22Rv1 (cell line): ENCODE measurements around the gene TWSG1.
"Not testable (repeated sequence)": the region's sequence is repeated elsewhere in the genome, so short reads cannot be mapped to it uniquely, and the experiment has no call there.

Experiments used
- H3K27ac ChIP-seq: fragments of 450-650 bp; 2 replicates; pipeline ENCODE4 v1.5.1; 2017
- ZFX ChIP-seq: fragments of 450-650 bp; IDR thresholded peaks from 2 replicates; pipeline ENCODE4 v1.6.1; 2017; ENCODE audit warnings: antibody characterized with exemption, borderline replicate concordance
- TF ChIP-seq, protein P1 (sequence below): fragments of 450-650 bp; IDR thresholded peaks from 2 replicates; pipeline ENCODE4 v1.5.1; 2017; ENCODE audit warnings: mild to moderate bottlenecking

Gene TWSG1

DNA sequence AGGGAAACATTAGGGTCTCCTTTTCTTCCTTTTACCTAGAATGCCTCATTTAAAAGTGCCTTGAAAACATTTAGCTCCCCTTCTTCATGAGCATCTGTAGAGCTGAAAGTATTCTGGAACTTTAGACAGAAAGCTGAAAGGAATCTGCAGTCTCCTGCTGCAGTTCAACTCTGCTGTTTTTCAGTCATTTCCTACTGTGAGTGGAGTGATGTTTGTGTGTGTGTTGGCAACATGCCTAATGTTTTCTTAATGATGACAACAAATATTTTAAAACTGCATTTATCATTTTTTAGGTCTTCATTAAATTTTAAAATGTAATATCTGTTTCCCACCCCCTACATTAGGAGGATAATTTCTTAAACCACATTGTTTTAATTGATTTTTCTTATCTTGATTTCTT is 66.6 kb downstream of the TWSG1 start:
- H3K27ac ChIP-seq = no peak overlapping the region
- no peak for TF ChIP-seq ZFX
- TF ChIP-seq, protein P1, sequence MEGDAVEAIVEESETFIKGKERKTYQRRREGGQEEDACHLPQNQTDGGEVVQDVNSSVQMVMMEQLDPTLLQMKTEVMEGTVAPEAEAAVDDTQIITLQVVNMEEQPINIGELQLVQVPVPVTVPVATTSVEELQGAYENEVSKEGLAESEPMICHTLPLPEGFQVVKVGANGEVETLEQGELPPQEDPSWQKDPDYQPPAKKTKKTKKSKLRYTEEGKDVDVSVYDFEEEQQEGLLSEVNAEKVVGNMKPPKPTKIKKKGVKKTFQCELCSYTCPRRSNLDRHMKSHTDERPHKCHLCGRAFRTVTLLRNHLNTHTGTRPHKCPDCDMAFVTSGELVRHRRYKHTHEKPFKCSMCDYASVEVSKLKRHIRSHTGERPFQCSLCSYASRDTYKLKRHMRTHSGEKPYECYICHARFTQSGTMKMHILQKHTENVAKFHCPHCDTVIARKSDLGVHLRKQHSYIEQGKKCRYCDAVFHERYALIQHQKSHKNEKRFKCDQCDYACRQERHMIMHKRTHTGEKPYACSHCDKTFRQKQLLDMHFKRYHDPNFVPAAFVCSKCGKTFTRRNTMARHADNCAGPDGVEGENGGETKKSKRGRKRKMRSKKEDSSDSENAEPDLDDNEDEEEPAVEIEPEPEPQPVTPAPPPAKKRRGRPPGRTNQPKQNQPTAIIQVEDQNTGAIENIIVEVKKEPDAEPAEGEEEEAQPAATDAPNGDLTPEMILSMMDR = no peak

DNA sequence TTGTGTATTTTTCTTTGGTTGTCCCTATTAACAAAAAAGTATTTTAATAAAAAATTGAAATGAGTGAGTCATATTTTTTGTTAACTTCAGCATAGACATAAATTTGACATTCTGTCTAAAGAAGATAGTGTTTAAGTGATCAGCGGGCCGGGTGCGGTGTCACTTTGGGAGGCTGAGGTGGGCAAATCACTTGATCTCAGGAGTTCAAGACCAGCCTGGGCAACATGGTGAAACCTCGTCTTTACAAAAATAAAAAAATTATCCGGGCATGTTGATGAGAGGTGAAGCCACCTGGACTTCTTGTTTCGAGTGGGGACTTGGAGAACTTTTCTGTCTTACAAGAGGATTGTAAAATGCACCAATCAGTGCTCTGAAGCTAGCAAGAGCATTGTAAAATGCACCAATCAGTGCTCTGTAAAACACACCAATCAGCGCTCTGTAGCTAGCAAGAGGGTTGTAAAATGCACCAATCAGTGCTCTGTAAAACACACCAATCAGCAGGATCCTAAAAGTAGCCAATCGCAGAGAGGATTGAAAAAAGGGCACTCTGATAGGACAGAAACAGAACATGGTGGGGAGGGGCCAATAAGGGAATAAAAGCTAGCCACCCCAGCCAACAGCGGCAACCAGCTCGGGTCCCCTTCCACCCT is 67.9 kb downstream of the TWSG1 start:
- H3K27ac ChIP-seq = not testable (repeated sequence)

DNA sequence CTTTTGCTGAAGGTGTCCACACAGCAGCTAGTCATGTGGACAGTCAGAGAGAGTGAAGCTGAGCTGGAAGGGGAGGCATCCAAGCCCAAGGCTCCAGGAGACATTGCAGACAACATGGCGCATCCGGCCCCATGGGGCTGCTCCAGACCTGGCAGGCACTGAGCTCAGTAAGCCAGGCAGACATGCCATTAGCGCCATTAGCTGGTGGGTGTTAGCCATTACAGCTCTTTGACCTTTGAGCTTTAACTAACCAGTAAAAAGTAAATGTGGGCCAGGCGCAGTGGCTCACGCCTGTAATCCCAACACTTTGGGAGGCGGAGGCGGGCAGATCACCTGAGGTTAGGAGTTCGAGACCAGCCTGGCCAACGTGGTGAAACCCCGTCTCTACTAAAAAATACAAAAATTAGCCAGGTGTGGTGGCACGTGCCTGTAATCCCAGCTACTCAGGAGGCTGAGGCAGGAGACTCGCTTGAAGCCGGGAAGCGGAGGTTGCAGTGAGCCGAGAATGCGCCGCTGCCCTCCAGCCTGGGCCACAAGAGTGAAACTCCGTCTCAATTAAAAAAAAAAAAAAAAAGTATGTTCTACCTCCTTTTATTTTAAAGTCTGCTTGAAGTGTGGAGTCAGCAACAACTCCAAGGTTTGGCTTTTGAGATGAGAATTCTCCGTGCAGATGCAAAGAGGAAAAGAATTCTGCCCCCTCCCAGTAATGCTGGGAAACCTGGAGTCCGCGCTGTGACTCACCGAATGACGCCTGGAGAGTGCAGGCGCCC is 69.4 kb downstream of the TWSG1 start:
- no peak overlapping the region for H3K27ac ChIP-seq
- TF ChIP-seq, protein P1 = peak; percentile 21; the same call in 1 of the 2 replicates
- no peak for TF ChIP-seq ZFX

DNA sequence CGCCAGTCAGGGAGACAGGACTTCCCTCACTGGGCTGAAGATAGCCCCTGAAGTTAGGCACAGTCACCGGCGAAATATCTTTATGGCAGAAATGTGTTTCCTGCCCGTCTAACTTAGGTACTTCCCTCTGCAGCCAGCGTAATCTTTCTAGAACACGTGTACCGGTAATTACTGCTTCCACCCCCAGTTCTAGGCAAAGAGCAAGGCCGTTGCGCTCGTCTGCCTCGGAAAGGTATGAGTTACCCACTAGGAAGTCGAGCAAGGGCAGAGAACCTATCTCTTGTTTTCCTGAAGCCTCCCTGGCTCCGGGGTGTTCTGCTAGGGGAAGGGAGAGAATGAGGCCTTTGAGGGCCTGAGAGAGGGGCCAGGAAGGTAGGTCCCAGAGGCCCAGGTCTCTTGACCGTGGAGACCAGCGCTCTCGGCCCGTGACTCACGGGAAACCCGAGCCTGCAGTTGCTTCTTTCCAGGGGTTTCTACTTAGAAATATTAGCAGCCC is 70.0 kb downstream of the TWSG1 start:
- no peak overlapping the region for H3K27ac ChIP-seq

DNA sequence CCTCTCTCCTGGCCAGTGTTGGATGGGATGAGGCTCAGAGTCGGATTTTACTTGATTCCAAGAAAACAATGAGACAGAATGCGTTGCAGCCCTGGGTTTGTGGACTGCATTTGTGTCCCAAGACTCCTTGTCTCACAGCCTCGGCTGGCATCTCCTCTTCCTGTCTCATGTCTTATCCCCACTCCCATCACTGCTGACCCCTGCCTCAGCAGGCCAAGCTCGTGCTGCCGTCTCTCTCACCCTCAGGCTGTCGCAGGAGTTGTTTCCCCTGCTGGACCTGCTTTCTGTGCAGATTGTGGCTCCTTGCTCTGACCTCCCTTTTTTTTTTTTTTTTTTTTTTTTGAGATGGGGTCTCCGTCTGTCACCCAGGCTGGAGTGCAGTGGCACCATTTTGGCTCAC is 70.6 kb downstream of the TWSG1 start:
- TF ChIP-seq, protein P1 = no peak
- no peak for TF ChIP-seq ZFX
- no peak overlapping the region for H3K27ac ChIP-seq

More for the DNA sequence above, 70.0 kb downstream of the TWSG1 start:
- TF ChIP-seq, protein P1 = no peak
- TF ChIP-seq ZFX = no peak

DNA sequence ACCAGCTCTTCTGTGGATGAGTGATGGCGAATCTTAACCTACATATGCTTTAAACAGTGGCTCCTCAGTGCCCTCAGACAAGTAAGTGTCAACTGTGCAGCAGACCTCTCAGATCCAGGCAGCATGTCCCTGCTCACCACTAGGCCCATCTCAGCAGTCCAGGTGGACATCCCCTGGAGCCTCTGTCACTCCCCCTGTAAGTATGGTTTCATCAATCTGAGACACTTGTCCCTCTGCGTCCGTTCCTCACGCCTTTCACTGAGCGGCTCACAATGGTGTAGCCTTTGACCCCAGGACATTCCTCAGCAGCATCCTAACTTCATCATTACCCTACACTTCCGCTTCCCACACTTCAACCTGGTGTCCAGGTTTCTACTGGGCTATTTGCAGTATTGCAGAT is 71.4 kb downstream of the TWSG1 start:
- no peak for TF ChIP-seq ZFX
- TF ChIP-seq, protein P1 = no peak
- no peak overlapping the region for H3K27ac ChIP-seq

DNA sequence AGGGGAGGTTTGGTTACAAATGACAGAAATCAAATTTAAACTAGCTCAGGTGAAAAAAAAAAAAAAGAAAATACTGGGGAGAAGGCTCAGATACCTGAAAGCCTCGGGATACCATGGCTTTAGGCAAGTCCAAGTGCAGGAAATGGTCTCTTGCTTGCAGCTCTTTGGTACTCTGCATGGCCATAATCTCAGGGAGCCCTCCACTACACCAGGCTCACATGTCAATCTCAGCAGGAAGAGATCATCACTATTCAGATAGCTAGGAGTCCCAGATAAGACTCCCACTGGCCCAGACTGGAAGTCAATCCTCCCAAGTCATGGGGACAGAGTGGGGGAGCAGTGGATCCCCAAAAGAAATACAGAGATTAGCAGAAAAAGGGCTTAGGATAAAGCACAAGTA is 75.9 kb downstream of the TWSG1 start:
- H3K27ac ChIP-seq = no peak overlapping the region
- TF ChIP-seq, protein P1 = no peak
- no peak for TF ChIP-seq ZFX
